K562 (cell line): Measurements from ENCODE around the gene FARSB.

Experiments
- POLR2AphosphoS5 ChIP-seq: IDR thresholded peaks from 2 replicates; pipeline ENCODE4 v1.6.1; 2011; ENCODE audit warnings: mild to moderate bottlenecking, low read depth, low read length, moderate library complexity; ENCODE audit not compliant: control insufficient read depth, insufficient read depth
- TF ChIP-seq, protein P1 (sequence below), 3 experiments: IDR thresholded peaks in 2 of 3; conservative IDR thresholded peaks in 1 of 3; 2 replicates each; pipeline ENCODE4 v1.5.1; 2011 to 2012; ENCODE audit warnings: low read length in 3 of 3, mild to moderate bottlenecking in 3 of 3, control low read depth in 2 of 3, improper control_type of control experiment in 1 of 3, inconsistent platforms in 1 of 3, low read depth in 1 of 3, mixed read lengths in 1 of 3, moderate library complexity in 1 of 3; ENCODE audit not compliant: insufficient read depth in 2 of 3
- TF ChIP-seq, protein P2 (sequence below): fragments of 450-650 bp; formaldehyde crosslinking; IDR thresholded peaks from 2 replicates; pipeline ENCODE4 v1.4.0; 2022; ENCODE audit warnings: missing genetic modification characterization
- TF ChIP-seq, protein P3 (sequence below): sonication (generic); formaldehyde crosslinking; IDR thresholded peaks from 2 replicates; pipeline ENCODE4 v1.5.0; 2020; ENCODE audit warnings: missing genetic modification reagents

DNA sequence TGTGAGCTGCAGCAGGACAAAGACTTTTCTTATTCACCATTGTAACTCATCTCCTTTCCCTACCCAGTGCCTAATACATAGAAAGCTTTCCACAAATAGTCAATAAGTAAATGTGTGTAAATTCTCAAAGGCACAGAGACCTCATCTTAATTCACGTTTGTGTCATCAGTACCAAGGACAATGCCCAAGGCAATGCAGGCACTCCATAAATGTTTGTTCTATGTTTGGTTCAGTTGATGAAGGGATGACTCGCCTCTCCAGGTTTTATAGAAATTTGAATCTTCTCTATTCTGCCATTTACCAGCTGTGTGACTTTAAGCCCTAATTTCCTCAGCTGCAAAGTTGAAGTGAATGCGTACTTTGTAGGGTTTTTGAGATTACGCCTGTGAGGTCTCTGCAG, 13.5 kb upstream of the FARSB start:
- TF ChIP-seq, protein P1, sequence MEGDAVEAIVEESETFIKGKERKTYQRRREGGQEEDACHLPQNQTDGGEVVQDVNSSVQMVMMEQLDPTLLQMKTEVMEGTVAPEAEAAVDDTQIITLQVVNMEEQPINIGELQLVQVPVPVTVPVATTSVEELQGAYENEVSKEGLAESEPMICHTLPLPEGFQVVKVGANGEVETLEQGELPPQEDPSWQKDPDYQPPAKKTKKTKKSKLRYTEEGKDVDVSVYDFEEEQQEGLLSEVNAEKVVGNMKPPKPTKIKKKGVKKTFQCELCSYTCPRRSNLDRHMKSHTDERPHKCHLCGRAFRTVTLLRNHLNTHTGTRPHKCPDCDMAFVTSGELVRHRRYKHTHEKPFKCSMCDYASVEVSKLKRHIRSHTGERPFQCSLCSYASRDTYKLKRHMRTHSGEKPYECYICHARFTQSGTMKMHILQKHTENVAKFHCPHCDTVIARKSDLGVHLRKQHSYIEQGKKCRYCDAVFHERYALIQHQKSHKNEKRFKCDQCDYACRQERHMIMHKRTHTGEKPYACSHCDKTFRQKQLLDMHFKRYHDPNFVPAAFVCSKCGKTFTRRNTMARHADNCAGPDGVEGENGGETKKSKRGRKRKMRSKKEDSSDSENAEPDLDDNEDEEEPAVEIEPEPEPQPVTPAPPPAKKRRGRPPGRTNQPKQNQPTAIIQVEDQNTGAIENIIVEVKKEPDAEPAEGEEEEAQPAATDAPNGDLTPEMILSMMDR (IDR thresholded peaks at IDR 0.05 in 2 of 3, conservative IDR thresholded peaks at IDR 0.05 in 1 of 3; ENCODE audit: insufficient read depth in 2 of 3, low read depth in 1 of 3, low read length in 3 of 3): no peak
- TF ChIP-seq, protein P2, sequence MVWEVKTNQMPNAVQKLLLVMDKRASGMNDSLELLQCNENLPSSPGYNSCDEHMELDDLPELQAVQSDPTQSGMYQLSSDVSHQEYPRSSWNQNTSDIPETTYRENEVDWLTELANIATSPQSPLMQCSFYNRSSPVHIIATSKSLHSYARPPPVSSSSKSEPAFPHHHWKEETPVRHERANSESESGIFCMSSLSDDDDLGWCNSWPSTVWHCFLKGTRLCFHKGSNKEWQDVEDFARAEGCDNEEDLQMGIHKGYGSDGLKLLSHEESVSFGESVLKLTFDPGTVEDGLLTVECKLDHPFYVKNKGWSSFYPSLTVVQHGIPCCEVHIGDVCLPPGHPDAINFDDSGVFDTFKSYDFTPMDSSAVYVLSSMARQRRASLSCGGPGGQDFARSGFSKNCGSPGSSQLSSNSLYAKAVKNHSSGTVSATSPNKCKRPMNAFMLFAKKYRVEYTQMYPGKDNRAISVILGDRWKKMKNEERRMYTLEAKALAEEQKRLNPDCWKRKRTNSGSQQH (CRISPR knock-in tag): no peak
- no peak for TF ChIP-seq POLR2AphosphoS5
- TF ChIP-seq, protein P3, sequence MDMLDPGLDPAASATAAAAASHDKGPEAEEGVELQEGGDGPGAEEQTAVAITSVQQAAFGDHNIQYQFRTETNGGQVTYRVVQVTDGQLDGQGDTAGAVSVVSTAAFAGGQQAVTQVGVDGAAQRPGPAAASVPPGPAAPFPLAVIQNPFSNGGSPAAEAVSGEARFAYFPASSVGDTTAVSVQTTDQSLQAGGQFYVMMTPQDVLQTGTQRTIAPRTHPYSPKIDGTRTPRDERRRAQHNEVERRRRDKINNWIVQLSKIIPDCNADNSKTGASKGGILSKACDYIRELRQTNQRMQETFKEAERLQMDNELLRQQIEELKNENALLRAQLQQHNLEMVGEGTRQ (CRISPR knock-in tag): no peak
